Middle frontal gyrus (tissue), 1 donor: Measurements from ENCODE around the gene MAP7D2.

Source experiments
- DNase-seq: peaks from one replicate; pipeline ENCODE4 v3.0.0-alpha.2; 2015; ENCODE audit warnings: low spot score; ENCODE audit errors: extremely low spot score

MAP7D2 gene

GRCh38 chrX:19975845-19976244 is 140.9 kb downstream of the MAP7D2 start:
- DNase-seq = no peak

GRCh38 chrX:19972984-19973383 is 143.7 kb downstream of the MAP7D2 start:
- DNase-seq = no peak

- no peak for DNase-seq
Measured at GRCh38 chrX:19968276-19968675, 148.4 kb downstream of the MAP7D2 start.

GRCh38 chrX:19966056-19966455 is 150.7 kb downstream of the MAP7D2 start:
- DNase-seq = no peak

- no peak for DNase-seq
Measured at GRCh38 chrX:19964017-19964710, 152.5 kb downstream of the MAP7D2 start.

- DNase-seq = no peak
Measured at GRCh38 chrX:19960913-19961312, 155.8 kb downstream of the MAP7D2 start.

GRCh38 chrX:19958552-19959486 is 157.9 kb downstream of the MAP7D2 start:
- no peak for DNase-seq

- DNase-seq = no peak
Measured at GRCh38 chrX:19956923-19957322, 159.8 kb downstream of the MAP7D2 start.
